Stimulated activated CD4-positive, alpha-beta T cell treated with anti-CD3 and anti-CD28 coated beads, Interleukin-1b, Interleukin-23, amount 100 ng/mL, for 4 hours (primary cell): ENCODE data around the gene CALHM2.

Experiments used
- DNase-seq, 2 donors: peaks; one replicate each; pipeline ENCODE4 v3.0.0-alpha.2; 2020; ENCODE audit warnings: low read depth in 2 of 2

CALHM2 gene

GRCh38 chr10:103451091-103451813 is 918 bp downstream of the CALHM2 start:
- peak in 1 of 2 donors; percentile 30 for DNase-seq

DNA sequence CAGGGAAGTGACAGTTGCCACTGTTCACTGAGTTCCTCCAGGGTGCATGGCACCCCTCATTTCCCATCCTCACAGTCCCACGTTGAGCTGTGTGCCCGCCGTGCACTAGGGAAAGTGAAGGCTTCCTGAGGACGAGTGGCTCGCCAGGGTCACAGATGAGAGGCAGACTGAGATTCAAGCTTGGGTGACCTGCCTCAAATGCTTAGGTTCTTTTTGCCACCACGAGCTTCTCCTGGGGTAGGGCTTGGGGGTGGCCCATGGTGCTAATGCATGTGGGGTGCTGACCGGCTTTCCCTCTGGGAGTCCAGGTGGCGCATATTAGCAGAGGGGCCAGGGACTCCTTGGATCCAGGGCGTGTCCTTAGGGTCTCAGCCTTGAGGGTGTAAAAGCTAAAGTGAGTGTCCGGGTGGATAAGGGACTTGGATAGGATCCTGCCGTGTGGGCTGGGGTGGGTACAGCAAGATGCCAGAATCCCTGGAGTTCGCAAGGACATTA is 1.9 kb downstream of the CALHM2 start:
- DNase-seq: no peak

DNA sequence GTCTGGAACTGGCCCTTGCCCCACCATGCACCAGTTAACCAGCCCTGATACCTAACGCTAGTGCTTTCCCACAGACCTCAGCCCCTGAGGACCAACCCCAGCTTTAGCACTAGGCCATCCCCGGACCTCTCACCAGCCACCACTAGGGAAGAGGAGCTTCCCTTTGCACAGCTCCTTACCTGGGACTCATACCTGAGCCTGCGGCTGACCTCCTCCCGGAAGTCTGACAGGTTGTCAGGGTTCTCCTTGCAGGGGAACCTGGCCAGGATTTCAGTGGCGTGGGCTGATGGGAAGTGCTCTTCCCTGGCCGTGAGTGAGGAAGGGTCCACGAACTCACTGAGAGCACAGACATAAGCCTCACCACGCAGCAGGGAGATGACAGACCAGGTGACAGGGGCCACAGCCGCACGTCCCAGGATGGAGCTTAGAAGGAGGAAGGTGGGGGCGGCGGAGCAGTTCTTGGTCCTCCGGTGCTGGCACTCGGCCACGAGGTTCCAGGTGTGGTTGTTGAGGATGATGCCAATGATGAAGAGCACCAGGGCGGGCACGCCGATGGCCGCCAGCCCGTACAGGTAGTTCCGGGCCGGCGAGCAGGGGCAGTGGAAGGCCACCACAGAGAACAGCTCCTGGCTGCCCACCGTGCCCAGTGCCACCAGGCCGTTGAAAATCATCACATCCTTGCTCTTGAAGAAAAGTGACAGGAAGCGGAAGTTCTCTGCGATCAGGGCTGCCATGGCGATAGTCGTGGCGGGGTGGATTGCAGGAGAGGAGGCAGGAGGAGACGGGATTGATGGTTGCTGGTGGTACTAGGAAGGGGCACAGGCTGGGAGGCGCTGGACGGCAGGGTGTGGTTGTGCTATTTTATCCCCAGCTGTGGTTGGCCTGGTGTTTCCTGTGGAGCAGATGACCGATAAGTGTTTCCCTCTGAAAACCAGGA is 2.7 kb downstream of the CALHM2 start:
- no peak for DNase-seq

GRCh38 chr10:103448746-103449145 is 3.4 kb downstream of the CALHM2 start:
- no peak for DNase-seq

DNA sequence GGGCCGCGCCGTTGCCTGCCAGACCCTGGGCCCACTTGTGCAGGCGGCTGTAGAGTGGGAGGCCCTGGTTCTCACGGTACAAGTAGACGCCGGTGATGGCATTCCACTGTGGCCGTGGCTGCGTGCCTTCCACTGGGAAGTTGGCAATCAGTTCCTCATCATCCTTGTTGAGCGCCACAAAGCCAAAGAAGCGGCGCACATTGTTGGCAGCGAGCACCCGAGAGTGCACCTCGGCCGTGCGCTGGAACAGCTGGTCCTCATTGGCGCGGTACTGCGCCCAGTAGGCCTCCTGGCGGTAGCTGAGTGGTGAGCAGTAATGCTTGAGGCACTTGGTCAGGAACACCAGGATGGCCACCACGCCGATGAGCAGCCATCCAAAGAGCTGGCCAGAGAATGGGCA is 5.0 kb downstream of the CALHM2 start:
- no peak for DNase-seq

- no peak for DNase-seq
These were observed 6.2 kb downstream of the CALHM2 start for GRCh38 chr10:103445767-103446567.

- no peak for DNase-seq
These were observed 6.8 kb downstream of the CALHM2 start for GRCh38 chr10:103445366-103445765.

GRCh38 chr10:103444478-103444877 is 7.7 kb downstream of the CALHM2 start:
- DNase-seq: no peak

- DNase-seq: no peak
These were observed 8.5 kb downstream of the CALHM2 start for GRCh38 chr10:103443475-103444185.

DNA sequence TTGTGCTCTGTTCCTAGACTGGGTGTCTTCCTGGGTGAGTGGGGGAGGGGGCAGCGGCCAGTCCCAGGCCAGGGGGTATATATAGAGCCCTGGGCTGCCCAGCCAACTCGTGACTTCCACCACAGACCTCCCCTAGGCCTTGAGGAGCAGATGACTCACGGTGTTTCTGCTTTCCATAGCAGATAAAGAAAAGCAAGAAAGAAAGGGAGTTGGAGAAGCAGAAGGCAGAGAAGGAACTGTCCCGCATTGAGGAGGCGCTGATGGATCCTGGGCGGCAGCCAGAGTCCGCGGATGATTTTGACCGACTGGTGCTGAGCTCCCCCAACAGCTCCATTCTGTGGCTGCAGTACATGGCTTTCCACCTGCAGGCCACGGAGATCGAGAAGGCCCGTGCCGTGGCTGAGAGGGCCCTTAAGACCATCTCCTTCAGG is 10.1 kb downstream of the CALHM2 start:
- DNase-seq: no peak

DNA sequence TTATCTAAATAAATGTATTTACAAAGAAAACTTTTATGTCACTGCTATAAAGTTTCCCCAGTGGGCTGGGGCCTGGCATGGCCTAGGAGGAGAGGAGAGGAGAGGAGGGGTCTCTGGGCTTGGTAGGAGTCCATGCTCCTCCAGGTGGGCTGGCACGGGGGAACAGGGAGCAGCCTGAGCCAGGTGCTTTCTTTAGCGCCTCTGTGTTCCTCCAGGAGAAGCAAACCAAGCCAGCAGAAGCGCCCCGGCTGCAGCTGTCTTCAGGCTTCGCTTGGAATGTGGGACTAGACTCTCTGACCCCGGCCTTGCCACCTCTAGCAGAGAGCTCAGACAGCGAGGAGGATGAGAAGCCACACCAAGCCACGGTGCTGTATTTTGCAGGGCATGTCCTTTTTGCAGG is 10.6 kb downstream of the CALHM2 start:
- DNase-seq: no peak

- no peak for DNase-seq
These were observed 11.0 kb downstream of the CALHM2 start for GRCh38 chr10:103441206-103441605.

DNA sequence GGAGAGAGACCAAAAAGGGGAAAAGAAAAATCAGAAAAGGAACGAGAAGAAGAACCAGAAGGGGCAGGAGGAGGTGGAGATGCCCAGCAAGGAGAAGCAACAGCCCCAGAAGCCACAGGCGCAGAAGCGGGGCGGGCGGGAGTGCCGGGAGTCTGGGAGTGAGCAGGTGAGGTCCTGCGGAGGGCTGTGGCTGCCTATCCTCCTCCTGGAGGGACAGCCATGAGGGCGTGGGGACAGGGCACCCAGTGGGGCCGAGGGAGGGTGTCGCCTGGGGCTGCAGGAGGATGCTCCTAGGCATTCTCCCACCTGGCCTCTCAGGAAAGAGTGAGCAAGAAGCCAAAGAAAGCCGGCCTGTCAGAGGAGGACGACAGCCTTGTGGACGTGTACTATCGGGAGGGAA is 11.8 kb downstream of the CALHM2 start:
- DNase-seq: no peak

DNA sequence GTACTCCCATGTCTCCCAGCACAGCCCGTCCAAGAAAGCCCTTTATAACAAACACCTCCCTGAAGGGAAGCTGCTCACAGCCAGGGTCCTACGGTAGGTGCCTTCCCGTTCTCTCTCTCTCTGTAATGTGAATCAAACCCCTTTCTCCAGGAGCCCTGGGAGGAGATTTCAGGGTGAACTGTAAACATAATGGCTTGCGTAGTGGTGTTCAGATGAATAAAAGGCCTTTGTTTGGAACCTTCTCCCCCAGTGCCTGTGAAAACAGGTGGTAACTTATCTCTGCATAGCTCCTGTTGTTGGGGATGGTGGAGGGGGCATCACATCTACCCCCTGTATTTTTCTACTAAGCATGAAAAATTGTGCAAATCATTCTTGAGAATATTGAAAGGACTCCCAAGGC is 12.4 kb downstream of the CALHM2 start:
- DNase-seq: no peak

DNA sequence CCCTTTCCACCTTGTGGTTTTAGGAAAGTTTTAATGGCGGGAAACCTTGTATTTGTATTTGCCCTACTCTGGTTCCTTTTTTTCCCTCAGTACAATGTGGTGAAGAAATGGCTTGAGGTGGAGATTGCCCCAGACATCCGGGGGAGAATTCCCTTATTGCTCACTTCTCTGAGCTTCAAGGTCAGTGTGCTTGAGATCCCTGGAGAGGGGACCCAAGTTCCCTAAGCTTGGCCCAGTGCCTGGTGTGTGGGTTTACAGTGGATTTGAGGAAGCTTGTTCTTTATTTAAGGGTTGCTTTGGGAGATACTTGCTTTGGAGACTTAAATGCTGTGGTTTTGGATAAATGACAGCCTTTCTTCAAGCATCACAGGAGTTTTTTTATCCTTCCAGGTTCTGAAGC is 18.3 kb downstream of the CALHM2 start:
- DNase-seq: no peak

DNA sequence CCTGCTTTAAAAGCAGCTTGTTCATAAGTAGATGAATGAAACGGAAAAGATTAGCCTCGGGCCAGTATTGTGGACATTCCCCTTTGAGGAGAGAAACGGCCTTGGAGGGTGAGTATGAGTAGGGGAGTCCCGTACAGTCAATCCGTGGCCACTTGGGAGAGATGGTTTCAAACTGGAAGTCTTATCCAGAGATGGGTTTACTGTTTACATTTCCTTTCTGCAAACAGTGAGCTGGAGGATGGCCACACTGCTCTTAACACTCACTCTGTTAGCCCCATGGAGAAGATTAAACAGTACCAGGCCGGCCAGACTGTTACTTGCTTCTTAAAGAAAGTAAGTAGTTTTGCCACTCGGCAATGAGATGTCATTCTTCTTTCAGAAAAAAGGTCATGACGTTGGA is 20.3 kb downstream of the CALHM2 start:
- DNase-seq: no peak

- DNase-seq: no peak
These were observed 22.5 kb downstream of the CALHM2 start for GRCh38 chr10:103429647-103430046.

DNA sequence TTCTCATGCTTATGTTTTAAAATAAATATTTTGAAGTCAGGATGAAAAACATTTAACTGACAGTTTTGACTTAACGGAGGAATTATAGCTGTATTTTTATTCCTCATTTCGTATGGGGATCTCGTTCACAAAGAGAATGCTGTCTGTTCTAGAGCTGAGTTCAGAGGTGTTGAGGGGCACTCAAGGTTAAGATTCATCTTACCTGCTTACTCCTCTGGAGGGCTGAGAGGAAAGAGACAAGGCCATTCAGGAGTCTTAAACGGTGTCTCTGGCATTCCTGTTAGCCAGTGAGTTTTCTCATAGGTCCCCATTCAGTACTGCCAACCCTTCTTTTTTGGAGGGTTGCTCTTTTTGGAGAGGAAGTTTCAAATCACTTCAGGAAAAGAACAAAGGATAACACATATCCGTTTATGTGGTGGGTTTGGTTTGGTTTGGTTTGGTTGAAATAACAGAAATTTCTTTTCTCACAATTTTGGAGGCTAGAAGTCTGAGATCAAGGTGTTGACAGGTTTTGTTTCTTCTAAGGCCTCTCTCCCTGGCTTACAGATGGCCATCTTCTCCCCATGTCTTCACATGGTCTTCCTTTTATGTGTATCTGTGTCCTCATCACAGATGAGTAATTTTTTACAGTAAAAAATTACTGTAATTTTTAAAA is 23.1 kb downstream of the CALHM2 start:
- no peak for DNase-seq

- no peak for DNase-seq
These were observed 24.3 kb downstream of the CALHM2 start for GRCh38 chr10:103427866-103428265.

DNA sequence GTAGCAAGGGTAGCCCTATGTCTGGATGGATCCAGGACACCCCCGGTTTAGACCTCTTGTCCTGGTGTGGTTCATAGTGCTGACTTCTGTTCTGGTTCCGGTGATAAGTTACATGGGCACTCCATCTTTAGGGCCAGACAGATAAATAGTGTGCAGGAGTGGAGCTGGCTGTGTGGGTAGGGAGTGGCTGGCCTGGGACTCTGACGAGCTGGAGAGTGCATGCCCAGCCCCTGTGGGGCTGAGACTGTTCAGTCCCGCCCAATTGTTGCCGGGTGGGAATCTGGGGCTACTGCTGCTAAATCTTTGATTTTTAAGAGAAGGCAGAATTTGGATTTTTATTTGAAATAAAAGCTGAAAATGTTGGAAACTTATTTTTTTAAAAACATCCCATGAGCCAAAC is 28.4 kb downstream of the CALHM2 start:
- no peak for DNase-seq

DNA sequence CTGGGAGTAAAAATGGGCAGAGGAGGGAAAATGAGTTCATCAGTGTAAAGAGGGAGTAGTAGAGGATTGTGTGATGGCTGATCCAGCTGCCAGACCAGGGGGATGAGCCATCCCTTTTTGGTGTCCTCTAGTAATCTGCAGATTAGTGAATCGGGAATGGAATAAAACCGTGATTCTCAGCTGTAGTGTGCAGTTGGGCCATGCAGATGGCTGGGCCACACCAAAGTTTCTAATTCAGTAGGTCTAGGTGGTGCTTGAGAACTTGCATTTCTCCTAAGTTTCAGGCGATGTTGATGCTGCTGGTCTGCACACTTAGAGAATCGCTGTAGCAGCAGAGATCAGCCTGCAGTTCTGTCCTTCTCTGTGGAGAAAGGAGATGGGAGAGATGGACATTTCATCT is 33.1 kb downstream of the CALHM2 start:
- DNase-seq: no peak
